Liver (tissue), 3 donors: ENCODE results near the gene SPECC1.

Experiments
- CTCF ChIP-seq: fragments of 150-350 bp; IDR thresholded peaks from 2 replicates; pipeline ENCODE4 v1.5.1; 2017; ENCODE audit warnings: improper control_type of control experiment, low read depth, low read length; ENCODE audit not compliant: missing input control
- EGR1 ChIP-seq, 2 donors: IDR thresholded peaks; 2 replicates each; pipeline ENCODE4 v1.6.1; 2016 to 2018; ENCODE audit warnings: antibody characterized with exemption in 2 of 2, low read depth in 2 of 2
- FOXA1 ChIP-seq: IDR thresholded peaks from 2 replicates; pipeline ENCODE4 v1.6.1; 2016; ENCODE audit warnings: antibody characterized with exemption
- HNF4G ChIP-seq: IDR thresholded peaks from 2 replicates; pipeline ENCODE4 v1.6.1; 2016; ENCODE audit warnings: antibody characterized with exemption
- MAX ChIP-seq: IDR thresholded peaks from 2 replicates; pipeline ENCODE4 v1.6.1; 2016; ENCODE audit warnings: antibody characterized with exemption
- REST ChIP-seq: IDR thresholded peaks from 2 replicates; pipeline ENCODE4 v1.6.1; 2016; ENCODE audit warnings: antibody characterized with exemption, mild to moderate bottlenecking
- RXRA ChIP-seq, 2 donors: IDR thresholded peaks; 2 replicates each; pipeline ENCODE4 v1.6.1; 2017 to 2018; ENCODE audit warnings: antibody characterized with exemption in 2 of 2, mild to moderate bottlenecking in 1 of 2
- SP1 ChIP-seq: IDR thresholded peaks from 2 replicates; pipeline ENCODE4 v1.6.1; 2018; ENCODE audit warnings: antibody characterized with exemption, mild to moderate bottlenecking
- TAF1 ChIP-seq: conservative IDR thresholded peaks from 2 replicates; pipeline ENCODE4 v1.6.1; 2016; ENCODE audit warnings: antibody characterized with exemption, mild to moderate bottlenecking
- donor health status: healthy.
- donor health status: healthy.

- no peak for TF ChIP-seq CTCF
- TF ChIP-seq MAX, result no peak
- no peak for TF ChIP-seq TAF1
- no peak for TF ChIP-seq RXRA (IDR thresholded peaks at IDR 0.05)
- no peak for TF ChIP-seq FOXA1
- TF ChIP-seq SP1, result no peak
- no peak for TF ChIP-seq EGR1 (IDR thresholded peaks at IDR 0.05; ENCODE audit: low read depth in 2 of 2)
- TF ChIP-seq HNF4G, result no peak
- no peak for TF ChIP-seq REST
These were observed 2.9 kb downstream of the SPECC1 start for GRCh38 chr17:20012017-20012536.
